ENCODE results near the gene TM2D1.
"Not testable (repeated sequence)": the region's sequence is repeated elsewhere in the genome, so short reads cannot be mapped to it uniquely, and the experiment has no call there.

Gene TM2D1

DNA sequence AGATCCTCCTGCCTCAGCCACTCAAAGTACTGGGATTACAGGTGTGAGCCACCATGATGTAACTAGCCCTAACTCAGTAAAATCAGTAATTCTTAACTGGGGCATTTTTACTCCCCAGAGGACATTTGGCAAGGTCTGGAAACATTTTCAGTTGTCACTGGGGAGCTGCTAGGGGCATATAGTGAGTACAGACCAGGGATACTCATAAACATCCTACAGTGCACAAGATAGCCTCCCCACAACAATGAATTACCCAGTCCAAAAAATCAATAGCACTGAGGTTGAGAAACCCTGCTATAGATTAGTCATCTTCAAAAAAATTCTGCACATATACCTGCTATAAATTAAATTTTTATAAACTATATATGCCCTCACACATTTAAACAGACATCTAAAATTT is 13.0 kb downstream of the TM2D1 start:
- DNase-seq, result no peak

DNA sequence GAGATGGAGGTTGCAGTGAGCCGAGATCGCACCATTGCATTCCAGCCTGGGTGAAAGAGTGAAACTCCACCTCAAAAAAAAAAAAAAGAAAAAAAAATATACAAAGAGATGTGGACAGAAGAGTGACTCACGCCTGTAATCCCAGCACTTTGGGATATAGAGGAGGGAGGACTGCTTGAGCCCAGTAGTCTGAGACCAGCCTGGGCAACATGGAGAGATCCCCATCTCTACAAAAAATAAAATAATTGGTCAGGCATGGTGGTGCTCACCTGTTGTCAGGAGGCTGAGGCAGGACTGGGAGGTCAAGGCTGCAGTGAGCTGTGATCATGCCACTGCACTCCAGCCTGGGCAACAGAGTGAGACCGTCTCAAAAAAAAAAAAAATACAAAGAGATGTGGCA is 13.7 kb downstream of the TM2D1 start:
- DNase-seq, result not testable (repeated sequence)

DNA sequence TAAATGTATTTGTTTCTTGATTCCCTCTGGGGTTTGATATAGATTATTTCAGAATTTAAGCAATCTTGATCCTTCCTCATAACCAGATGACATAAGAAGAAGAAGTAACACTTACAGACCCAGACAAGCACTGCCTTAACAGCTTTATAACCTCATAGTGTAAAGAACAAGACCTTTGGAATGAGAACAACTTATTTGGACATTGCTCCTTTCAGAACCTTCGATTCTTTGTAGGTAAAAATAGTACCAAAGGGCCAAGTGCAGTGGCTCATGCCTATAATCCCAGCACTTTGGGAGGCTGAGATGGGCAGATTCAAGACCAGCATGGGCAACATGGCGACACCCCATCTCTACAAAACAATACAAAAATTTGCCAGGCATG is 15.0 kb downstream of the TM2D1 start:
- DNase-seq, result no peak

DNA sequence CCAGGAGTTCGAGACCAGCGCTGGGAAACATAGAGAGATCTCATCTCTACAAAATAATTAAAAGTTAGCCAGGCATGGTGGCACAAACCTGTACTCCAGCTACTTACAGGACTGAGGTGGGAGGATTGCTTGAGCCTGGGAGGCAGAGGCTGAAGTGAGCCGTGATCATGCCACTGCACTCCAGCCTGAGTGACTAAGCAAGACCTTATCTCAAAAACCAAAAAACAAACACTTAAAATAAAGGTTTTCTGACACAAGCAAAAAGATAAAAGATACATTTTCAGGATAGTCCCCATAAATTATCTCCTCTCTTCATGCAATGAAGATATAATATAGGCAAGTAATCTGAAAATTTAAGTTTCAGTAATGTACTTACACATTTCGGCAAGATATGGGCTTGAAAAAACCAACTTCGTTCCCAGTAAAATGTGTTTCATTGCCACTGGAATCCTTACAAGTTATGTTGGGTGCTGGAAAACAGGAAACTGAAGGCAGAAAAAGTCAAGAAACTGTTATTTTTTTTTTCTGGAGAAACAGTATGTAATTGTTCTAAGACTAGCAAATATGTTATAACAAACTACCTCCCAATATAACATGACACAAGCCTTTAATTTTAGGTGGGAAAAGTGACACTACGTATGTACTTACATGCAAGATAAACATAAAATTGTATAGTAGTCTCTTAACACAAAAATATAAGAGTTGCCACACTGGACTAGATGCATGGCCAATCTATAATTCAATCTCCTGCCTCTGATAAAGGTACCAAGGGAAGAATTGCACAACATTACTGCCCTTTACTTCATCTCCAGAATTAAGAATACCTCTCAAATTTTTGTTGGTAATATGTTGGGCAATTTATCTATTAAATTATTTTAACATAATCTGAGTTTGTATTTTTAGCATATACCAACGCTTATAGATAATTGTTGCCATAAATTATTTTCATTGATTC is 15.7 kb downstream of the TM2D1 start:
- DNase-seq, result no peak

DNA sequence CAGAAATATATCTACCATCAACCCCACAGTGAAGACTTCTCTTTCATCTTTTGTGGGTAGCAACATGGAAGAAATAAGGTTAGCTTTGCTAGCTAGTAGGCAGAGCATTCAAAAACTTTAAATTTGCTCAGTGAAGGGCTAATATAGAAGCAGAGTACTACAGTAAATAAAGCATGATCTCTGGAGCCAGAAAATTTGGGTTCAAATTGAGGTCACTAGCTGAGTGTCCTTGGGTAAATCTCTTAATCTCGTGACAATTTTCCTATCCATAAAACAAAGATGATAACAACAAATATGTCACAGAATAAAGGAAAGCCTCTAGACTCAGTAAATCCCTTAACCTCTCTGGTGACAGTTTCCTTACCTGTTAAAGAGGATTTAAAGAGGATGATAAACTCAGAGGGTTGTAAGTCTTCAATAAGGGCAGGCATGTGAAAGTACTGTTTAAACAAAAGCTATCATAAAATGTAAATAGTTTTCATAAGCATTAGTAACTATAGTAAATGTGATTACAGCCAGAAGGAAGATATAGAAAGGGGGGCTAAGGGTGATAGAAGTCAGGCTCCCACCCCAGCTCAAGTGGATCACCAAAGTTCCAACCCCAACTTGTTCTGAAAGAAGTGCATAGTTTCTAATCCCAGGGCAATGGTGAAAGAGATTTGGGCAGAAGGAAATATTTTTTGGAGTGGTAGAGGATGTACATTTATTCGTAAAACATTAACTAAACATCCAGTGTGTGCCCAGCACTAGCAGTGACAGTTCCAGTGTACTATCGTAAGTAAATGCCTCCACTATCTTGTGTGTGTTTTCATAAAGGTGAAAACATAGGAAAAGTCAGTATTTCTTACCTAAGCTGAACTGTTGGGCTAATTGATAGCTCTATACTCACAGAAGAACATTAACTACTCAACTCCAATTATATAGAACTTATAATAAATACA is 24.8 kb downstream of the TM2D1 start:
- no peak for DNase-seq

DNA sequence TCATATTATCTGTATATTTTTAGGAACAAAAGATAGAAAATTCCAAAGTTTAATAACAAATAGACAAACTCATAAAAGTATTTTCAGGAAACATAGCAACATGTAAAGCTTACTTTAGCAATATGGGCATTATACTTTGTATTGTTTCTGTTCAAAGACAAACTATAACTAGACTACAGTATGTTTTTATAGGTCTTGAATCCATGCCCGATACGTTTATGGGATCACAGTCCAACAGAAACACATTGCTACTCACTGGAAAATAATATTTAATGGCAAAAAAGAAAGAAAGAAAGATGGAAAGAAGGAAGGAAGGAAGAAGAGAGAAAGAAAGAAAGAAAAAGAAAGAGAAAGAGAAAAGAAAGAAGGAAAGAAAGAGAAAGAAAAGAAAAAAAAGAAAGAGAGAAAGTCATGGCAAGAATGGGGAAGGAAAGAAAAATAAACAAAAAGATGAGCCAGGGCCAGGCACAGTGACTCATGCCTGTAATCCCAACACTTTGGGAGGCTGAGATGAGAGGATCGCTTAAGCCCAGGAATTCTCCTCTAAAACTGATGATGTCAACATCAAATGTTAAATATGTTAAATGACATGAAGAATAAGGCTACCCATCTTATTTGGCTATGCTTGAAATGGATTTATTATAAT is 32.7 kb downstream of the TM2D1 start:
- DNase-seq, result no peak

DNA sequence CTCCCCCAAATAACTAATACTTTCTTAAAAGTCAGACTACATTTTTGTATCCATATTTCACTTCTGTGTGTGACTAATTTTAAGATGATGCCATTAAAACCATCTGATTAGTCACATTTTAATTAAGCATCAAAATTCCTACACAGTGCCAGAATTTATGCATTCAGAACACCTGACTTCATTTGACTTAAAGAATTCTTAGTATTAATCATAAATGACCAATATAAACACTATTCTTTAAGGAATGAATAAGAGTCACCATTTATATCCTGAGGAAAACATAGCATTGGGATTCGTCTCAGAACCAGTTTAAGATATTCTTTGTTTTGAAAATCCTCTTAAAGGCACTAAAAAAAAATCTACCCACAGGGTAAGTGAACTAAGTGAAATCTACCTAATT is 37.0 kb downstream of the TM2D1 start:
- DNase-seq, result no peak

DNA sequence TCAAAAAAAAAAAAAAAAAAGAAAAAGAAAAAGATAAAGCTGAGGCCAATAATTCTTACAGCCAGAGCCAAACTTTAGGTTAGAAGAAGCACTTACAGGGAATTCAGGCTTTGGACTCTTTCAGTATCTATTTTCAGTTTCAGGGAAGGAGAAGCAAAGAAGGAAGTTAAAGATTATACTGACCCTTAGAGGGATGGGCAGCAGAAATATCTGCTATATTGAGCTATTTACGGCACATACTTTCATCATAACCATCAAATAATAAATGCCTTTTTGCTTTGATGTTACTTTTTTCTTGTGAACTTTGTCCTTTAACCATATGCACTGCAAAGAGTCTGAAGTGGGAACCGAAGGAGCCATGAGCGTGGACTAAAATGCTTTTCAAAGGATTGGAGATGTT is 42.0 kb downstream of the TM2D1 start:
- DNase-seq, result no peak

DNA sequence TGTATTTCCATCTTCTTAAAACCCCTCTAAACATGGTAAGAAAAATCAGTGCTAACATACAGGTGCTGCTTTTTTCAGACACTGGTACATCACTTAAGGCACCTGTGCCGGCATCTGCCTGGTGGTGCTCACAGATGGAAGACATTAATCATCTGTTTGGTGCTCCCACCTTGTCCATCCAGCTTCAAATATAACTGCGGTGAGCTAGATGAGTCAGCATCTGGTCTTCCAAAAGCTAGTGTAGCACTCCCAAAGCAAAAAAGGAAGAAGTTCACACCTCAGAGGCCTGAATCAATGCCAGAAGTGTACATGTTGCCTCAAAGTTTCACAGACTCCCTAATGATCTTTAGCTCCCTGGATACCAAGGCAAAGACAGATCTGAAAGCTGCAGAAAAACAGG is 44.4 kb downstream of the TM2D1 start:
- no peak for DNase-seq

DNA sequence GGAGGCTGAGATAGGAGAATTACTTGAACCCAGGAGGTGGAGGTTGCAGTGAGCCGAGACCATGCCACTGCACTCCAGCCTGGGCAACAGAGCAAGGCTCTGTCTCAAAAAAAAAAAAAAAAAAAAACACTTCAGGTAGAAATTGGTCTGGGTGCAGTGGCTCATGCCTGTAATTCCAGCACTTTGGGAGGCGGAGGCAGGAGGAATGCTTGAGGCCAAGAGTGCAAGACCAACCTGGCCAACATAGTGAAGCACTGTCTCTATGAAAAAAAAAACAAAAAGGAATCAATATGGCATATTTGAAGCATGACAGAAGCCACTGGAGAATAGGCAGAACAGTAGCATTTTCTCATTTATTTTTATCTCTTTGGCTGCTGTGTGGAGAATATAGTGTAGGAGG is 48.1 kb downstream of the TM2D1 start:
- not testable (repeated sequence) for DNase-seq

DNA sequence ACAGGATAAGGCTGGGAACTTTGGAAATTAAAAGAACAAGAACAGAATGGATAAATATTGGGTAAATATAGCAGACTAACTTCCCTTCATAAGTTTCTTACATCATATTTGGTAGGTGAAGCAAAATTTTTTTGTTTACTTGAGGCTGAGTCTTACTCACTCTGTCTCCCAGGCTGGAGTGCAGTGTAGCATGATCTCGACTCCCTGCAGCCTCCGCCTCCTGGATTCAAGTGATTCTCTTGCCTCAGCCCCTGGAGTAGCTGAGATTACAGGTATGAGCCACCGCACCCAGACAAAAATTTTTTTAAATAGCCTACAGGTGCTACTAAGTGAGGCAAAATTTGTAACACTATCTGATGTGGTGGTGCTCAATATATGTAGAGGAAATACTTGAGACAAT is 50.7 kb downstream of the TM2D1 start:
- no peak for DNase-seq

DNA sequence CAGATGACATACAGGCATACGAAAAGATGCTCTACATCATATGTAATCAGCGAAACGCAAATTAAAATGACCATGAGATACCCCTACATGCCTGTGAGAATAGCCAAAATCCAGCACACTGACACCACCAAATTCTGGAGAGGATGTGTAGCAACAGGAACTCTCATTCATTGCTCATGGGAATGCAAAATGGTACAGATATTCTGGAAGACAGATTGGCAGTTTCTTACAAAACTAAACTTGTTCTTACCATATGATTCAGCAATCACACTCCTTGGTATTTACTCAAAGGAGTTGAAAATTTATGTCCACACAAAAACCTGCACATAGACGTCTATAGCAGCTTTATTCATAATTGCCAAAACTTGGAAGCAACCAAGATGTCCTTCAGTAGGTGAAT is 52.6 kb downstream of the TM2D1 start:
- no peak for DNase-seq

DNA sequence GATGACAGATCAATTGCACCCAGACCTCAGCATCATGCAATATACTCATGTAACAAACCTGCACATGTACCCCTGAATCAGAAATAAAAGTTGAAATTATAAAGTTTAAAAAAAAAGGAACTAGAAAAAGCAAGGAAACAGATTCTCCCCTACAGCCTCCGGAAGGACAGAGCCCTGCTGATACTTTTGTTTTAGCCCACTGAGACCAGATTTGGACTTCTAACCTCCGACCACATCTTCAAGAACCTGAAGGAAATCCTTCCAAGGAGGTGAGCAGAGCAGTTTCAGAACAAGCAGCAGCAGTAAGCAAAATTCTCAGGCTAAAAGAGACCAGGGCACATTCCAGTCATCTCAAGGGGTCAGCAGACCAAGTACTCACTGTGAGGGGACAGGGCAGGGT is 54.5 kb downstream of the TM2D1 start:
- no peak for DNase-seq

DNA sequence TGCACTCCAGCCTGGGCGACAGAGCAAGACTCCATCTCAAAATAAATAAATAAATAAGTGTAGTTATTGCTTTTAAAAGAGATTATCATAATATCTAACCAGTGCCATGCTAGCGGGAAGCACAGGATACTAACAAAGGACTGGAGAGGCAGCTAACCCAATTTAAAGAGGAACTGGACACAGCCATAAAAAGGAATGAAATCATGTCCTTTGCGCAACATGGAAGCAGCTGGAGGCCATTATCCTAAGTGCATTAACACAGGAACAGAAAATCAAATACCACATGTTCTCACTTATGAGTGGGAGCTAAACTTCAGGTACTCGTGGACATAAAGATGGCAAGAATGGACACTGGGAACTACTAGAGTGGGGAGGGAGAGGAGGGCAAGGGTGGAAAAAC is 54.9 kb downstream of the TM2D1 start:
- no peak for DNase-seq

DNA sequence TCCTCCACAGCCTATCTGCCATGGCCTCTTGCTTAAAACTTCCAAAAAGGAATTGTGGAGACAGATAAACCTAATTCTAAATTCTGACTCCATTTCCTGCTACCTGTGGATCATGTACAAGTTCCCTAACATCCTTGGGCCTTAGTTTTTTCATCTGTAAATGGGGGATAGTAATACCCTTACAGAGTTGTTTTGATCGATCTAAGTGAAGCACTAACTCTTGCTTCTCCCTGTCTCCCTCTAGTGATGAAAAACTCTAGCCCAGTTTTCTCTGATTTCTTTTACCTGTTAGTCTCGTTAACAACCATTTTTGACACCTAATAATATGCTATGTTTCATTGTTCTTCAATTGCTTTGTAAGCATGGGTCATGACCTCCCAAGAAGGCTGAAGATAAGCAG is 65.9 kb downstream of the TM2D1 start:
- DNase-seq, result no peak

DNA sequence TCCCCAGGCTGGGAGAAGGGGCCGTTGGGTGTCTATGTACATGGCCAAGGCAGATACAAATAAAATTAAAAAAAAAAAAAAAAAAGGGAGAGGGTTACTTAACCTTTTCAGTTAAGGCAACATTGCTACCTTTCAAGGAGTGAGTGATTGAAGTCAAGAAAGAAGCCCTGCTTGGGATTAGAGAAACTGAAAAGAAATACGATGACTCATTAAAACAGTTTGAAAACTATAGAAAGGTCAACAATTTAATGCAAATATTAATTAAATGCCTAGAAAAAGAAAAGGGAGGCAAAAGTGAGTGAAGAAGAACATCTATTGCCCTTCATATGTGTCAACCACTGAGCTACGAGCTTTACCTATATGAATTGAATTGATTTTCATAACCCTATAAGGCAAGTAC is 69.5 kb downstream of the TM2D1 start:
- no peak for DNase-seq

DNA sequence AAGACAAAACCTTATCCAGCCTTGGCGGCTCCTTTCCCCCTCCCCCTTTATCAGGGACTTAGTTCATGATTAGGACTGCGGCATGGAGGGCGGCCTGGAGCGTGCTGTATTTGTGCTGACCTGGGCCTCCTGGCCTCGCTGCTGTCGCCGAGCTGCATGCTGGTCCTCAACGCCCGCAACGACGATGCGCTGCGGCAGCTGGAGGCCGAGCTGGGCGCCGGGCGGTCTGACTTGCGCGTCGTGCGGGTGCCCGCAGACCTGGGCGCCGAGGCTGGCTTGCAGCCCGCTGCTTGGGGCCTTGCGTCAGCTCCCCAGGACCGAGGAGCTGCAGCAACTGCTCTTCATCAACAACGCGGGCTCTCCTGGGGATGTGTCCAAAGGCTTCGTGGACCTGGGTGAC is 70.9 kb downstream of the TM2D1 start:
- no peak for DNase-seq

DNA sequence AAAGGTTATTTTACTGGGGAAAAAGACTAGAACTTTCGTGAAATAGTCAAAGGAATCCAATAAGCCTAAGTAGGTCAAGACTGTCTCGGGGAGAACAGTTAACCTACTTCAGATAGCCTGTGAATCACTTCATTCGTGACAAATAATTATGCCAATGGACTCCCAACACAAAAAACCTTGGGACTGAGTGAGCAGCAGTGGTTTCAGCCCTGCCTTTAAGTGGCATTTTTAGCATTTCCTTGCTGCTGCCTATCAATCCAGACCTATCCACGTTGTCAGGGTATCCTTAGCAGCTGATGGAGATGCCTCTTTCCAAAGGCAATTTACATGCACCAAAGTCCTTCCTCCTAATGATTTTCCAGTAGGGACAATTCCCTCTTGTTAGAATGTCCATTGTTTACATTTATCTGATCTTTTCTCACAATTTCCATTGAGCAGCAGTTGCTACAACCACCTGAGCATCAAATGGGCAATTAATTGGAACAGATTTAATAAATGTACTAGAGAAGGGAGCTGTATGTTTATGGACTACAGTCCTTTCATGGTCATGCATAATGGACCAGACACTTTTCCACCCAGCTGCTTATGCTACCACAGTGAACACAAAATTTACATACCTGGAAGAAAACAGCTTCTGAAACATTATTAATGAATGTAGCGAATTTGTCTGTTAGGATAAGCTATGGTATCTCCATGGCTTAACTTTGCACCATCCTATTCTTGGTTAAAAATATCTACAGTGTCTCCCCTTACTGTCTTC is 75.8 kb downstream of the TM2D1 start:
- no peak for DNase-seq

DNA sequence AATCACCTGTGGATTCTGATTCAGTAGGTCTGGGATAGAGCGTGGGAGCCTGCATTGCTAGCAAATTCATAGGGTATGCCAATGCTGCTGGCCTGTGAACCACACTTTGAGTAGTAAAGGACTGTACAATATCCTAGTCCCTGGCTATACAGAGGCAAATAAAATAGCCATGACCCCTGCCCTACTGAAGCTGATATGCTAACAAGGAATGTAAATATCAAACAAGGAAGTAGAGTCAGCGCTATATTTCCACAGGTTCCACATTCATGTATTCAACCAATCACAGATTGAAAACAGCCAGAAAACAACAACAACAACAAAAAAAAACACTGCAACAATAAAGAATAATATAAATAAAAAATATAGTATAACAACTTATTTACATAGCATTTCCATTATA is 77.8 kb downstream of the TM2D1 start:
- DNase-seq, result no peak

DNA sequence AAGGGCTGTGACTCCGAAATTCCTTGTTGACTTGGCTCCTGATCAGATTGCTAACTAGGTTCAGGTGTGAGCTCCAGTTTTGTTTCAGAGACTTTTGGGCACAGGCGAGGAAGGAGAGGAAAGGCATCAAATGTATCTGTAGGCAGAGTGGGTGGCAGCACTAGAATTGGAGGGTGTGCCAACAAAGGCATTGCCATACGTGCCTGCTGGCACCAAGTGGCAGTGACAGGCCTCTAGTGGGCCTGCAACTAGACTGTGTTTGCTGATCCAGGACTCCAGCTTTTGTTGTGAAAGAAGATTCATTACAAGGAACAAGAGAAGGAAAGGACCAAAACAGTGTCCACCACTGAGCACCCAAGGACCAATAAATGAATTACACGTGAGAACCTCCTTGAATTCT is 79.5 kb downstream of the TM2D1 start:
- no peak for DNase-seq

DNA sequence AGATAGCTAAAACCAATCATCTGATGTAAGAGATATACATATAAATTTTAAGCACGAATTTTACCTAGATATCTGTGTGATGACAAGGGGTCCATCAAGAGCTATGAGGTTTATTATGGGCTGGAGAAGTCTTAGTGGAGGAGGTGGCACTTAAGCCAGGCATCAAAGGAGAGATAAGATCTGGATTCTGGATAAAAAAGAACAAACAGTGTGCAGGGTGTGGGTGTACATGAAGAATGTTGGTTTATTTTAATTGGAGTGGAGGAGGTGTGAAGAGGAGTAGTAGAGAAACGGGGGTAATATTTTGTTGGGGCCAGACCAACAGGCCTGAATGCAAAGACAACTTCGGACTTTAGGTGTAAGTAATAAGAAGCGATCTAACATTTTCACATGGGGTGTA is 80.6 kb downstream of the TM2D1 start:
- DNase-seq, result no peak

DNA sequence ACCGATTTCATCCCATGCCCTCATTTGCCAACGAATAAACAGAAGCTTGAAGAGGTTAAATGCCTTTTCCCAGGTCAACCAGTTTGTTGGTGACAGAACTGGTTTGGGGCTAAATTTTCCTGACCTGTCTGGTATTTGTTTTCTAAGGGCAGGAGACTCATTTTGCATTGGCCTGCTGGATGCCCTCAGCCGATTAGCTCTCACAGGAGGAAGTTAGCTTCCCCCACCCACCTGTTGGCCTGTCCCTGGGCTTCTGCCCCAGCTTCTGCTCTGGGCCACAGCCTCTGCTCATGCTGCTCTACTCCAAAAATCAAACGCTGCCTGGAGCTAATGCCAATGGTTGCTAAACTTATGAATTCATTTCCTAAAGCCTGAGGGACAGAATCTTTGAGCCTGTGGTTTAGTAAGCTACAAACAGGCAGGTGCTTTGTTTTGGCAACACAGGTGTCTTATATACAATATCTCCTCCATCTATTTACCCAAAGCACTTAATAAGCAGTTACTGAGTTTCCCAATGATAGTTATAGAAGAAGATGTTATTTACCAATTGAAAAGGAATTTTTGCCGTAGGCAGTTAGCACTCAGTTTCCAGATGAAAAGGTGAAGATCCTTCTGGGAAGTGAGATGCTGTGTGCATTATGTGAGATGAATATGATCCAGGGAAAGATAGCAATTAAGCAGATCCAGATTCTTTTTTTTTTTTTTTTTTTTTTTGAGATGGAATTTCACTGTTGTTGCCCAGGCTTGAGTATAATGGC is 82.3 kb downstream of the TM2D1 start:
- DNase-seq, result no peak
